Activated T-cell treated with anti-CD3 and anti-CD28 coated beads, Interleukin-2, amount 50 U/mL, for 72 hours (primary cell): ENCODE measurements around the gene ZDHHC17. TPM values are rescaled to one million over a fixed set of nuclear protein-coding genes. Genes with fewer than 3 reads are reported as not detected.

Experiments
- ATAC-seq, 2 donors: fragments of 150-1000 bp; cut with Tn5 transposase; replicated peaks in 1 of 2; 2 replicates each; pipeline ENCODE4 v1.10.0; 2021; ENCODE audit warnings: moderate library complexity in 2 of 2, mild to moderate bottlenecking in 1 of 2
- DNase-seq, 2 donors: peaks; one replicate each; pipeline ENCODE4 v3.0.0; 2021 to 2022; ENCODE audit warnings: mixed read lengths in 1 of 2
- H3K27ac Mint-ChIP-seq: one replicate; pipeline ENCODE4 v1.8.0; 2022; ENCODE audit warnings: mild to moderate bottlenecking, moderate library complexity, mixed read lengths
- H3K27me3 Mint-ChIP-seq: one replicate; pipeline ENCODE4 v1.8.0; 2022; ENCODE audit warnings: low read depth, mixed read lengths
- H3K36me3 Mint-ChIP-seq, 2 donors: one replicate each; pipeline ENCODE4 v1.8.0; 2022; ENCODE audit warnings: mixed read lengths in 2 of 2, mild to moderate bottlenecking in 1 of 2; ENCODE audit not compliant: insufficient read depth in 2 of 2
- H3K4me1 Mint-ChIP-seq: one replicate; pipeline ENCODE4 v1.8.0; 2022; ENCODE audit warnings: low read depth, mixed read lengths
- H3K4me3 Mint-ChIP-seq, 2 donors: one replicate each; pipeline ENCODE4 v1.8.0; 2022; ENCODE audit warnings: mild to moderate bottlenecking in 2 of 2, mixed read lengths in 2 of 2, moderate library complexity in 2 of 2
- H3K9me3 Mint-ChIP-seq, 2 donors: one replicate each; pipeline ENCODE4 v1.8.0; 2022; ENCODE audit warnings: mixed read lengths in 2 of 2
- total RNA-seq, 2 donors: library from RNA; stranded (reverse); gene quantifications; one replicate each; pipeline ENCODE4 v1.2.3, GENCODE V29; 2022

The ZDHHC17 gene
- total RNA-seq, 2 donors from 2014 or later, result 26.0 to 28.7 TPM

DNA sequence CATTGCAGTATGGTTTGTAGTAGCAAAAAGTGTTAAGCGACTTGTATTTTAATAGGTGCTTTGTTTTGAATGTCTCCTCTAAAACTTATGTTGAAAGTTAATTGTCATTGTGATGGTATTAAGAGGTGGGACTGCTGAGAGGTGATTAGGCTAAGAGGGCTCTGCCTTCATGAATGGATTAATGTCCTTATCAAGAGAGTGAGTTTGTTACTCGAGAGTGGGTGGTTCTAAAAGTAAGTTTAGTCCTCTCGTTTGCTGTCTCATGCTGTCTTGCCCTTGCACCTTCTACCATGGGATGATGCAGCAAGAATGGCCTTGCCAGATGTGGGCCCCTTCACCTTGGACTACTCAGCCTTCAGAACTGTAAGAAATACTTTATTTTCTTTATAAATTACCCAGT lies 17.4 kb downstream of the ZDHHC17 start:
- H3K27ac Mint-ChIP-seq, result no peak overlapping the region
- H3K9me3 Mint-ChIP-seq, result peaks cover 5 to 10% of the 10 kb centered on the region in 2 donors
- H3K27me3 Mint-ChIP-seq, result no peaks in the 10 kb centered on the region
- H3K4me1 Mint-ChIP-seq, result peaks cover 52% of the 10 kb centered on the region
- H3K36me3 Mint-ChIP-seq, result peaks cover 6 to 31% of the 10 kb centered on the region in 2 donors
- ATAC-seq (no peak), DNase-seq (no peak)
- H3K4me3 Mint-ChIP-seq, result no peak overlapping the region

DNA sequence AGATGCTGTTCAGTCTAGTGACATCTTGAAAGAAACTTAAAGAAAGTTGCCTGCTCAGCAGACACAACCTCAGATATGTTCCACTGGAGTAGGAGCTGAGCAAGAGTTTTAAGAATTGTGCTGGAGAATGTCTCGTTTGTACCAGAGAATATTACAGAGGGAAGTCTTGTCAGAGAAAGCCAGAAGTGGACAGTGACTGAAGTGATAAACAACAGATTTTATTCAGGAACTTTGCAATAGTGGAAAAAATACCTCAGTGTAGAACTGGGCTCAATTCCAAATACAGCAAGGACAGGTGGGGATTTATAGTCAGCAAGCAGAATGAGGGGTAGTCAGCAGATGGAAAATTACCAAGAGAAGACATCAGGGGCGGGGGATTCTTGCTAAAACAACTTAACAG lies 18.6 kb downstream of the ZDHHC17 start:
- peak overlapping the region; percentile 9 for H3K27ac Mint-ChIP-seq
- peaks cover 6 to 30% of the 10 kb centered on the region in 2 donors for H3K36me3 Mint-ChIP-seq
- H3K27me3 Mint-ChIP-seq, result no peaks in the 10 kb centered on the region
- no peak overlapping the region for H3K4me3 Mint-ChIP-seq
- H3K4me1 Mint-ChIP-seq, result peaks cover 41% of the 10 kb centered on the region
- H3K9me3 Mint-ChIP-seq, result peaks cover 5 to 10% of the 10 kb centered on the region in 2 donors
- ATAC-seq (no peak), DNase-seq (no peak)

DNA sequence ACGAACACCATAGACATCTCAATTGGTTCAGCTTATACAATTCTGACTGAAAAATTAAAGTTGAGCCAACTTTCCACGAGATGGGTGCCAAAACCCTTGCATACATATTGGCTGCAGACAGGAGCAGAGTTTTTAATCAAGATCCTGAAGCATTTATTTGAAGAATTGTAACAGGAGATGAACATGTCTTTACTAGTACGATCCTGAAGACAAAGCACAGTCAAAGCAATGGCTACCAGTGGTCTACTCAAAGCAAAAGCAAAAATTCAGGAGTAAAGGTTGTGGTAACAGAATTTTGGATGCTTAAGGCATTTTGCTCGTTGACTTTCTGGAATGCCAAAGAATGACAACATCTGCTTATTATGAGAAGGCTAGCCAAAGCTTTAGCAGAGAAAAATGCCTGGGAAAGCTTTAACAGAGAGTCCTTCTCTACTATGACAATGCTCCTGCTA lies 20.7 kb downstream of the ZDHHC17 start:
- peaks cover 27% of the 10 kb centered on the region for H3K4me1 Mint-ChIP-seq
- H3K4me3 Mint-ChIP-seq, result no peak overlapping the region
- peaks cover 0 to 18% of the 10 kb centered on the region in 2 donors for H3K36me3 Mint-ChIP-seq
- H3K27me3 Mint-ChIP-seq, result no peaks in the 10 kb centered on the region
- peaks cover 2 to 7% of the 10 kb centered on the region in 2 donors for H3K9me3 Mint-ChIP-seq
- ATAC-seq (no peak), DNase-seq (no peak)
- peak overlapping the region; percentile 0 for H3K27ac Mint-ChIP-seq

DNA sequence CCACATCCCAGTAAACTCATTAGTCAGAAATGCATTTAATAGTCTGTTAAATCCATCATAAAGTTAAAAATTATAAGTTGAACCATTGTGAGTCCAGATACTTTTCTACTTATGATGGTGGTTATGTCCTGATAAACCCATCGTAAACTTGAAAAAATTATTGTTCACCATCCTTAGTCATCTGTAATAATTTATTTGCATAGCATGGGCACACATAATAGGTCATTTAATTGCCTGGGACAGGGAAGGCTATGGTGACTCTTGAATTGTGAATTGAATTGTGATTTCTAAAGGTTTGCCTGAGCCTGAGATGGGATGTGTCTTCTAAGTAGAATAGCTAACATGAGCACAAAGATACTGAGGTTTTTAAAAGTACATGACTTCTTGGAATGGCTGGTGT lies 21.5 kb downstream of the ZDHHC17 start:
- Mint-ChIP-seq H3K9me3 (peaks cover 0 to 3% of the 10 kb centered on the region in 2 donors), H3K36me3 (peaks cover 0 to 10% of the 10 kb centered on the region in 2 donors), H3K27ac (no peak overlapping the region), H3K4me1 (peaks cover 23% of the 10 kb centered on the region), H3K4me3 (no peak overlapping the region), H3K27me3 (no peaks in the 10 kb centered on the region)
- ATAC-seq (no peak), DNase-seq (no peak)

DNA sequence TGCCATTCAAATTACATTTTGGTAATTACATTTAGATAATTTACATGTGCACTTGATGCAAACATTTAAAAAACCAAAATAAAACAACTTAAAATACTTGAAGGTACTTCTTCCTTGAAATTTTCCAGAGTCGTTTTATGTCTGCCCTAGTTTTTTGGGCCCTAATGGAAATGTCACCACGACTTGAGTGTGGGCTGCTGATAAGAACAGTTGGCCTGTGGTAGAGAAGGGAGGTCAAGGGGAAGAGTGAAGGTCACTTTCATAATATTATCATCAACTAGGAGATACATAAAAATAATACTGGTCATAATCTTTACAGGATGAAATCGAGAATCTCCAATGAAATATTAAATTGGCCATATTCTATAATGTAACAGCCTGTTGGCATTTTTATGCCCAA lies 23.1 kb downstream of the ZDHHC17 start:
- H3K36me3 Mint-ChIP-seq, result peaks cover 0 to 6% of the 10 kb centered on the region in 2 donors

DNA sequence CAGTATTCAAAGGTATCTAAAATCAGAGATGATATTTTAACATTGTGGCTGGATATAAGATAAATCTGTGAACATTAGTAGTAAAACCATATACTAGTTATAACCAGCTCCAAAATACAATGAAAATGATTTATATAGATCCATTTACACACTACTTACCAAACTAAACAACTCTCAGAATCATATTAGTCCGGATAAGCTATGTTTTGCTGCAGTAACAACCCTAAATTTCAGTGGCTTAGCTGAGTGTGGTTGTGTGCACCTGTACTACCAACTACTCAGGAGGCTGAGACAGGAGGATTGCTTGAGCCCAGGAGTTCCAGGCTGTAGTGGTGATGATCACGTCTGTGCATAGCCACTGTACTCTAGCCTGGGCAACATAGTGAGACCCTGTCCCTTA lies 23.8 kb downstream of the ZDHHC17 start:
- ATAC-seq, result no peak
- Mint-ChIP-seq H3K27ac (no peak overlapping the region), H3K9me3 (peaks cover 0 to 3% of the 10 kb centered on the region in 2 donors), H3K4me1 (peaks cover 18% of the 10 kb centered on the region), H3K4me3 (no peak overlapping the region), H3K27me3 (no peaks in the 10 kb centered on the region), H3K36me3 (no peaks in the 10 kb centered on the region)
- no peak for DNase-seq

More for the DNA sequence above, 23.1 kb downstream of the ZDHHC17 start:
- DNase-seq, result no peak
- Mint-ChIP-seq H3K27ac (no peak overlapping the region), H3K27me3 (no peaks in the 10 kb centered on the region), H3K4me3 (no peak overlapping the region), H3K4me1 (peaks cover 25% of the 10 kb centered on the region), H3K9me3 (peaks cover 0 to 3% of the 10 kb centered on the region in 2 donors)
- ATAC-seq, result no peak

DNA sequence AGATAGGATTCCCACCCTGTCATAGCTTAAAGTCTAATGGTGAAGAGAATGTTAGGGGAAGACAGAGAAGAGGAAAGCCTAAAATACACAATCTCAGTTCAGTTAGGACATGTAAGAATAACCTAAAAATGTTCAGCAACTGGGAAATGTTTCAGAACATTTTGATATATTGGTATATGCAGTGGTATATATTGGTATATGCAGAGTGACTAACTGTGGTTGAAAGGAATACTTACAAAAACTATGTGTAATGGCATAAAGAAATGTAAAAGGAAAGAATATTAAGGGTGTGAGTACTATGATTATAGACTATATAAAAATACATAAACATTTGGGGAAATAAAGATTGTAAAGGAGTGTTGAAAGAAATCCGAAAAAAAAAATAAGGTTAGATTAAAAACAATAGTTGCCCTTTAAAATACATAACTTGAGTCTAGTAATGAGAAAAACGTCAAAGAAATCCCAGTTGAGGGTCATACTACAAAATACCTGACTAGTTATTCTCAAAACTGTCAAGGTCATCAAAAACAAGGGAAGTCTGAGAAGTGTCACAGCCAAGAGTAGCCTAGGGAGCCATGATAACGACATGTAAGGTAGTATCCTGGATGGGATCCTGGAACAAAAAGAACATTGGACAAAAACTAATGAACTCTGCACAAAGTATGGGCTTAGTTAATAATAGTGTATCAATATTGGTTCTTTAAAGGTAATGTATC lies 25.6 kb downstream of the ZDHHC17 start:
- peak overlapping the region; percentile 54 for H3K27ac Mint-ChIP-seq
- no peak overlapping the region for H3K4me3 Mint-ChIP-seq
- ATAC-seq (no peak), DNase-seq (no peak)
- no peaks in the 10 kb centered on the region for H3K36me3 Mint-ChIP-seq
- H3K9me3 Mint-ChIP-seq, result no peaks in the 10 kb centered on the region
- peaks cover 12% of the 10 kb centered on the region for H3K4me1 Mint-ChIP-seq
- no peaks in the 10 kb centered on the region for H3K27me3 Mint-ChIP-seq

DNA sequence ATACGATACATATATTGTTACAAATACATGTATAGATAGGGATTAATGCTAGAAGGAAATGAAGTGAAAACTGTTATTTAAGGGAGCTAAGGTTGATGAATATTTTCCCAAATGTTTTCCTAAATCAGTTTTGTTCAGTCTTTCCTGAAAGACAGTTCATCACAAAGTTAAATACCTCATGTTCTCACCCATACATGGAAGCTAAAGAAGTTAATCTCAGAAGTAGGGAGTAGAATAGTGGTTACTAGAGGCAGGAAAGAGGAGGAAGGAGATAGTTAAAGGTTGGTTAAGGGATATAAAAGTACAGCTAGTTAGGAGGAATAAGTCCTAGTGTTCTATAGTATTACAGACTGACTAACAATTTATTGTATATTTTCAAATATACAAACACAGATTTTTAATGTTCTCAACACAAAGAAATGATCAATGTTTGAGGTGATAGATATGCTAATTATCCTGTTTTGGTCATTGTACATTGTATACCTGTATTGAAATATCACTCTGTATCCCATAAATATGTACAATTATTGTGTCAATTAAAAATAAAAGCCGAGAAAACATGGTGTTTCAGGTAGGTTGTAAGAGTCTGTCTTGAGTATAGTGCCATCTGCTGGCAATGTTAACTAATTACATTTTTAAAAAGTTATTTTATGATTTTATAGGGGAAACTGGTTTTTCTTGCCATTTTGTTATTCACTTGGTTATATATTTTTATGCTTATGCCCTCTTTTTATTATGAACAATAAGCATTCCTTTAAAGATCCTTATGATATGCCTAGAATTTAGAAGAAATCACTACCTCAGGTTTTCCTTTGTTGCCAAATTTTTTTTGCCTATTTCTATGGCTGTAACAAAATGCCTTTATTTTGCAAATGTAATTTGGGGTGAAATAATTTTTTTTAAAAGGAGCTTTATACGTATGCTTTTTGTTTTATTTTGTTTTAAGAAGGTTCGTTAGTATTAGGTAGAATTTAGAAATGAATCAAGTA lies 26.9 kb downstream of the ZDHHC17 start:
- no peak for ATAC-seq
- H3K27me3 Mint-ChIP-seq, result no peaks in the 10 kb centered on the region
- no peak overlapping the region for H3K4me3 Mint-ChIP-seq
- H3K4me1 Mint-ChIP-seq, result peaks cover 19% of the 10 kb centered on the region
- no peak overlapping the region for H3K27ac Mint-ChIP-seq
- H3K36me3 Mint-ChIP-seq, result no peaks in the 10 kb centered on the region
- no peaks in the 10 kb centered on the region for H3K9me3 Mint-ChIP-seq
- DNase-seq, result no peak

DNA sequence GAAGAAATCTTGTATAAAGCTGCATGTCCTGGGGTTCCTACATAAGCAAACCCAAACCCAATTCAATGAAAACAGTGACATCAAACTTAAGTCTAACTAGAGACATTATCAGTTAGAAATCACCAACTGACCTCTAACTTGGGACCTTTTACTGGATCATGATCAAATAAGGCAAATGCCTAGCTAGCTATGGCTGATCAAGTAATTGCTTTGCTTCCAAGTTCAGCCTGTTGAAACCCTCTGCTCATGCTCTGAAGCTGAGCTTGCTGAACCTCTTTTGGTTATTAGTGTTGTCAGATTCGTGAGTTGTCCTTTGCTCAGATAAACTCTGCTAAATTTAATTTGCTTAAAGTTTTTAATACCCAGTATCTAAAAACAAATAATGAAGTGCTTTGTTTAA lies 28.9 kb downstream of the ZDHHC17 start:
- Mint-ChIP-seq H3K4me1 (peaks cover 24% of the 10 kb centered on the region), H3K9me3 (no peaks in the 10 kb centered on the region), H3K27ac (no peak overlapping the region), H3K36me3 (no peaks in the 10 kb centered on the region), H3K4me3 (no peak overlapping the region), H3K27me3 (no peaks in the 10 kb centered on the region)
- ATAC-seq (no peak), DNase-seq (no peak)

DNA sequence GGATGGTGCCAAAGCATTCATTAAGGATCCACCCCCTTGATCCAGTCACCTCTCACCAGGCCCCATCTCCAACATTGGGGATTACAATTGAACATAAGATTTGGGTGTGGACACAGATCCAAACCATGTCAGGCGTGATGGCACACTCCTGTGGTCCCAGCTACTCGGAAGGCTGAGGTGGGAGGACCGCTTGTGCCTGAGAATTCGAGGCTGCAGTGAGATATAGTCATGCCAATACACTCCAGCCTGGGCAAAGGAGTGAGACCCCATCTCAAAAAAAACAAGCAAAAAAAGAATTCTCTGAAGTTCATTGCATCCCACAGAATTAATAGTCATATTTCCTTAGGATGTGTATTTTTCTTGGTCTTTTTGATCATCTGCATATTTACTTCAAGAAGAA lies 34.9 kb downstream of the ZDHHC17 start:
- no peak overlapping the region for H3K27ac Mint-ChIP-seq
- ATAC-seq (no peak), DNase-seq (no peak)
- H3K27me3 Mint-ChIP-seq, result no peaks in the 10 kb centered on the region
- H3K4me3 Mint-ChIP-seq, result no peak overlapping the region
- peaks cover 10 to 11% of the 10 kb centered on the region in 2 donors for H3K36me3 Mint-ChIP-seq
- peaks cover 1 to 4% of the 10 kb centered on the region in 2 donors for H3K9me3 Mint-ChIP-seq
- H3K4me1 Mint-ChIP-seq, result peaks cover 14% of the 10 kb centered on the region

DNA sequence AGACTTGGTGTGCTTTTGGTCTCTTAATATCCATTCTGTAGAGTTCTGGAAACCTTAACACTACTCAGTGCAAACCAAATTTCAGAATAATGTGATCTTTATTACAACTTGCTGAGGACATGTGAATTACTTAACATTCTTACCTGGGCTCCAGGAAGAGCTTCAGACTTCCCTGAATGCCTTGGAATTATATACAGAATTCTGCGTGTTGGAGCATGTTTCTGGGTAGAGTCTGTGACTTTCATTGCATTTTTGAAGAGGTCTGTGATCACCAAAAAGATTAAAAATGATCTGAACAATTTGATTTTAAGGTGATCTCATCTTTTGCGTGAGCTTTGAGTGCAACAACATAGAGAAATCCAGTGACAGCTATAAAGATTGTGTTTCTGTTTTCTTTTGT lies 35.4 kb downstream of the ZDHHC17 start:
- H3K4me3 Mint-ChIP-seq, result no peak overlapping the region
- H3K36me3 Mint-ChIP-seq, result peaks cover 10 to 11% of the 10 kb centered on the region in 2 donors

DNA sequence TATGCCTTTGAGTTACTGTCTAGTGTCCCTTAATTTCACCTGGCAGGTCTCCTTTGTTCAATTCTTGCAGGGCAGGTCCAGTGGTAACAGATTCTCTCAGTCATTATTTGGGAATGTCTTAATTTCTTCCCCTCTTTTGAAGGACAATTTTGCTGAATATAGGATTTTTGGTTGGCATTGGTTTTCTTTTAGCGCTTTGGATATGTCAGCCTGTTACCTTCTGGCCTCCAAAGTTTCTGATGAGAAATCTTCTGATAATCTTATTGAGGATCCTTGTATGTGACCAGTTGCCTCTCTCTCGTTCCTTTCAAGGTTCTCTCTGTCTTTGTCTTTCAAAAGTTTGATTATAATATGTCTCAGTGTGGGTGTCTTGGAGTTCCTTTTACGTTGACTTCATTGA lies 38.1 kb downstream of the ZDHHC17 start:
- Mint-ChIP-seq H3K4me3 (no peak overlapping the region), H3K4me1 (no peaks in the 10 kb centered on the region), H3K36me3 (peaks cover 10 to 11% of the 10 kb centered on the region in 2 donors), H3K9me3 (peaks cover 1 to 4% of the 10 kb centered on the region in 2 donors), H3K27me3 (no peaks in the 10 kb centered on the region), H3K27ac (no peak overlapping the region)
- ATAC-seq (no peak), DNase-seq (no peak)

More for the DNA sequence above, 35.4 kb downstream of the ZDHHC17 start:
- Mint-ChIP-seq H3K9me3 (peaks cover 1 to 4% of the 10 kb centered on the region in 2 donors), H3K4me1 (peaks cover 14% of the 10 kb centered on the region), H3K27me3 (no peaks in the 10 kb centered on the region), H3K27ac (no peak overlapping the region)
- no peak for DNase-seq
- no peak for ATAC-seq

DNA sequence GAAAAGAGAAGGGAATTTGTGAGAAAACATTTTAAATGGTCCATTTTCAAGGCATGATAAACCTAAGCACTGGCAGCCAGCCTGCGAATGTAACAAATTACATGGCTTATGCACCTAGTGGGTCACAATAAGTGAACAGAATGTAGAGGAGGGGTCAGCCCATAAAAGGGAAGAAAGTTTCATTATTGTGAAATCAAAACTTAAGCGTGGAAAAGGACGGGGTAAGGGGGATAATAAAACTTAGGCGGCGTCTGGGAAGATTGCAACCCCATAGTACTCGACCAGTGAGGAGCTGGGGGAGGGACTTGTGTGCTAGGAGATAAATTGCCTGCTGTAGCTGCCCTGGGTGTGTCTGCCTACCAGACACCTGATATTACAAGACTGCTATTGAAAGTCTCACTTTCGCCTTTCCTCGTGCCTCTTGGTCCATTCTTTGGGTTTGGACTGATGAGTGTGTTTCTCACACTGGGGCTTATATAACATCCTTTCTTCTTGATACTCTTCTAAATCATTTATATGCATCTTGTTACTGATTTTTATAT lies 40.6 kb downstream of the ZDHHC17 start:
- H3K4me3 Mint-ChIP-seq, result no peak overlapping the region
- peak overlapping the region; percentile 45 for H3K27ac Mint-ChIP-seq
- H3K4me1 Mint-ChIP-seq, result no peaks in the 10 kb centered on the region
- peaks cover 1 to 4% of the 10 kb centered on the region in 2 donors for H3K9me3 Mint-ChIP-seq
- H3K27me3 Mint-ChIP-seq, result no peaks in the 10 kb centered on the region
- no peak for ATAC-seq
- no peak for DNase-seq
- H3K36me3 Mint-ChIP-seq, result peaks cover 8 to 10% of the 10 kb centered on the region in 2 donors
